G401.6 (cell line): ENCODE data around the gene IP6K3.

ENCODE experiments used
- FAIRE-seq: peaks from 2 replicates; lab custom pipeline; 2012; peaks lifted over from hg19 to GRCh38; lab: Jason Lieb, UNC

IP6K3 gene

DNA sequence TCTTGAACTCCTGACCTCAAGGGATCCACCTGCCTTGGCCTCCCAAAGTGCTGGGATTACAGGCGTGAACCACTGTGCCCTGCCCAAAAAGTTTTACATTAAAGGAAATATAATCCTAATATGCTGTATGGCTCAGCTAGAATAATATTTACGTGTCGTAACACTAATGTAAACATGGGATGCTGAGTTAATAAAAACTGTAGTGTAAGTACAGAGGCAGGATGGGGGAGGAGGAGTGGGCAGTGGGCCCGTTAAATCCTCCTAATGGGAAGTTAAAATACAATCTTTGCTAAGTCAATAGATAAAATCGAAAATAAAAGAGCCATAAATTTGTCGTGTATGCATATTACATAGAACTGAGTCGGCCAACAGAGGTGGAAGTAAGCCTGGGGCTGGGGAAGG, 12.1 kb upstream of the IP6K3 start:
- no peak for FAIRE-seq

DNA sequence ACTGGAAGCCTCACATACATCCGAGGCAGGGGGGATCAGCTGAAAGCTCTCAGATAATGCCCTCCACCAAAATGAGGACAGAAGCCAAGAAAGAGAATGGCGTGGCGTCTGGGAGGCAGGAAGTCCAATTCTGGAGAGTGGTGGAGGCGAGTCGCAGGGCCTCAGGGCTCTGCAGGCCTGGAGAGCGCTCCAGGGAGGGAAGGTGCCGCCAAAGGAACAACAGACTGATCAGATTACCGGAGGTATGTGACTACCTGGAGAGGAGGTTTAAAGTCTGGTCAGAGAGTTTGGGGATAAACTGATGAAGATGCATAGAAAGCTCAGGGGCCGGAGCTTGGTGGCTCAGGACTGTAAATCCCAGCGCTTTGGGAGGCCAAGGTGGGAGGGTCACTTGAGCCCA, 11.2 kb upstream of the IP6K3 start:
- no peak for FAIRE-seq

DNA sequence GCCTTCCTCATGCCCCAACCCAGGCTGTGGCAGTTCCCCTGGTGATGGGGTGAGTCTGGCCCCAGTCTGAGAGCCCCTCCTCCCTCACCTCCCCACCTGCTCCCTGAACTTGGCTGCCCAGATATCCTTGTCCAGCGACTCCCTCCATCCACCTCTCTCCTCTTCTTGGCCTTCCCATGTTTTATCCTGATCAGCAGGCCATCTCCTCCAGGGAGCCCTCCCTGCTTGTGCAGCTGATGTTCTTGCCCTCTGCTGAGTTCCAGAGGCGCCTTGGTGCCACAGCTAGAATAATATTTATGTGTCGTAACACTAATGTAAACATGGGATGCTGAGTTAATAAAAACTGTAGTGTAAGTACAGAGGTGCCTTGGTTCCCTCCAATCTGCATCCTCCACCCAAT, 10.4 kb upstream of the IP6K3 start:
- FAIRE-seq: no peak

DNA sequence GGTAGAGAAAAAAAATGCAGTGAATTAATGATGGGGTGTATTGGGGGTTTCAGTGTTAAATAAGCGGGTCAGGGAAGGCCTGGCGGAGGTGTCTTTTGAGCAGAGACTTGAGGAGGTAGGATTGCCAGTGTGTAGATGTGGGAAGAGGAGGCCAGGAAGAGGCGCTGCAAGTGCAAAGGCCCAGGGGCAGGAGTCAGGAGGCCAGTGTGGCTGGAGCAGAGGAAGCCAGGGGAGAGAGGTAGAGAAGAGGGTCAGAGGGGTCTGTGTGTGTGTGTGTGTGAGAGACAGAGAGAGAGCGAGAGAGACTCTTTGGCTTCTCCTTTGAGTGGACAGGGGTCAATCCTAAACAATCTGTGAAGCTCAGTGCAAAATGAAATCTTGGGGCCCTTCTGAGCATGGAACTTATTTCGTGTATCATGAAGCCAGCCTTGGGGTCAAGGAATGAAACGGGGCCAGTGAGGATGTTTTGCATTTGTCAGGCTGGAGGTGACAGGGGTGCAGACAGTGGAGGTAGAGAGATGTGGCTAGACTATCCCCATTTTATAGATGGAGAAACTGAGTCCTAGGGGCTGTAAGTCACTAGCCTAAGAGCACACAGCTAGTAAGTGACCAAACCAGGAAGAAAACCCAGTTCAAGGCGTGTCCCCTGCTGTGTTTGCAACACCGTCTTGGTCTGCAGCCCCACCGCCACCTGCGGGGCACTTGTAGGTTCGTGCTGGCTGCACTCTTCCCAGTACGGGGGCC, 9.7 kb upstream of the IP6K3 start:
- FAIRE-seq: no peak

DNA sequence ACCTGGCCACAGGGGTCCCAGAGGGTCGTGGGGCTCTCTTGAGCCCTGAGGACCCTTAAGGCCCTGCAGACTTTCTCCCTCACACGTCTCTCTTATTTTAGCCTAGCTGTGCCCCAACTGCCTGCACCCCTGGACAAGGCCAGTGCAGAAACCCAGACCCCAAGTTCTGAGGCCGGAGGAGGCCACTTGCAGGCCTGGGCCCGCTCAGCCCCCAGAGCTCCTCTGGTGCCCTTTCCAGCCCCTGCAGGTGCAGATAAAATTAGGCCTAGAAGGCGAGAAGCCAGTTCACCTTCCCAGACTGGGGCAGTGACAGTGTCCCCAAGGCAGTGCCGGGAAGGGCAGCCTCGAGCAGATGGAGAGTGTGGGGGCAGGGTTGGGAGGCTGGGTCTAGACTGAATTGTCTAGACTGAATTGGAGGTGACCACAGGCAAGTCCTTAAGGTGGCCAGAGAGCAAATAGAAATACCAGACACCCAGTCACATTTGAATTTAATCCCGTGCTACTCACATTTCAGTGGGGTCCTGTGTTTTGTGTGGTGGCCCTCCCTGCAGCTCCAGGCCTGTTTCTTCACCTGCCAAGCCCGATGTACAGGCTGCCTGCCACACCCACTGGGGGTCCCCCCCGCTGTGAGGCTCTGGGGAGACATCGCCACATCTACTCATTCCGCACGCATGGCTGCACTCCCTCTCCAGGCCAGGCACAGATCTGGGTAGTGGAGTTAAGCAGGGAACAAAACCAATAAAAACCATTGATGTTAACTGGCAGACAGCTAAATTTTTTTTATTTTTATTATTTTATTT, 8.6 kb upstream of the IP6K3 start:
- FAIRE-seq: no peak

DNA sequence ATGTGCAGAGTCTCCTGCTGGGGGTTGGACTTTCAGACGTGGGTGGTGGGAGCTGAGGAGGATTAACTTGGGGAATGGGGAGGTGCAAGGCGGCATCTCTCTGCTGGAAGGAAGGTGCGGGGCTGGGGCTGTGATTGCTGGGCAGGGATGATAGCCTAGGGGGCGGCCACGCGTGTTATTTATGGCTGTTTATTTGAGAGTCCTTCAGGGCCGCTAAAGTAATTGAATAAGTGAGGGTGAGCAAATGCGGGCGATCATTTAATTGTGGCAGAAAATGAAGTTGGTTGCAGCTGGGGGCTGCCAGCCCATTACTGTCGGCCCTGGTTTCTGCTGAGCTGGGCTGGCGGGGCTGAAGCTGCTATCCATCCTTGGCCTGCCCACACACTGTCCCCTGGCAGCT, 7.5 kb upstream of the IP6K3 start:
- no peak for FAIRE-seq

DNA sequence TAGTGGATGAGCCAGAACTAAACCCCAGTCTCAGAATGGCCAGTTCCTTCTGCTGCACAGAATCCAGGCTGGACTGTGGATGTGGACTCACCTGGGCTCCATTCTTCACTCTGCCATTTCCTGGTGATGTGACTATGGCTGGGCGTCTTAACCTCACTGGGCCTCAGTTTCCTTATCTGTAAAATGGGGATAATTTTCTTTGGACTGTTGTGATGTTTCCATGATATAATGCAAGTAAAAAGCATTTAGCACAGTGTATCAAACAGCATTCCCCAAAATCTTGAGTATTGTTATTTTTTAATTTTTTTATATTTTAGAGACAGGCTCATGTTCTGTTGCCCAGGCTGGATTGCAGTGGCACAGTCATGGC, 5.9 kb upstream of the IP6K3 start:
- no peak for FAIRE-seq

DNA sequence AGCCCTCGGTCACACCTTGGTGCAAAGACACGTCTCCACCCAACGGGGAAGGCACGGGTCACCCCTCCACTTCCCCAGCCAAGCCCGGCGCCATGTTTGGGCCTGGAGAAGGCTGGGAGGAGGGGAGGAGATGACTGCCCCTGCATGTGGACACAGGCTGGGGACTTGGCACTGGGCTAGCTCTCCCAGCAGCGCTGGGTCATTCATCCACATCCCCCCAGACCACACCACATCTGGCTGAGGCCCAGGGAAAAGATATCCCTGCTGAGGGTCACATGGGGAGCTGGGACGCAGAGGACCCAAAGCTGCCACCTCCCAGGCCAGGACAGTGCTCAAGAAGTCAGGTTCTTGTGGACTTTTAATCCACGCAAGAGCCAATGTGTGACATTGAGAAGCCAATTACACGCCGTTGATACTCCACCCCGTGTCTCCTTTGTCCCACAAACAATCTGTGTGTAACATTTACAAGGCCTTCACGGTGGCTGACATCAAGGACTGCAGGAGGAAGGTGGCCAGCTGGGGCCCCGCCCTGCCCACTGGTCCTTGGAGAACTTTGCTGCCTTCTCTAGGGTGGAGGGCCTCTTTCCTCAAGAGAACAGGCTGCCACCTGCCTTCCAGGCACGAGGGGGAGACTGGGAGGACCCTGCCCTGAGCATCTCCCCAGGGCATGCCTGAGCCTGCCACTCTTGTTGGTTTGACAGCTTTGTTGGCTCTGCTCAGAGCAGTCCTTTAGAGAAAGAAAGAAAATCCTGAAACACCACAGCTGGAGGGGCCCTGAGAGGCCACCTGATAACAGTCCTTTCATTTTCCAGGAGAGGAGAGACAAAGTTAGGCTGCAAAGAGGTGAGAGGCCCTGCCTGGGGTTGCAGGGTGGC, 5.3 kb upstream of the IP6K3 start:
- FAIRE-seq: no peak

DNA sequence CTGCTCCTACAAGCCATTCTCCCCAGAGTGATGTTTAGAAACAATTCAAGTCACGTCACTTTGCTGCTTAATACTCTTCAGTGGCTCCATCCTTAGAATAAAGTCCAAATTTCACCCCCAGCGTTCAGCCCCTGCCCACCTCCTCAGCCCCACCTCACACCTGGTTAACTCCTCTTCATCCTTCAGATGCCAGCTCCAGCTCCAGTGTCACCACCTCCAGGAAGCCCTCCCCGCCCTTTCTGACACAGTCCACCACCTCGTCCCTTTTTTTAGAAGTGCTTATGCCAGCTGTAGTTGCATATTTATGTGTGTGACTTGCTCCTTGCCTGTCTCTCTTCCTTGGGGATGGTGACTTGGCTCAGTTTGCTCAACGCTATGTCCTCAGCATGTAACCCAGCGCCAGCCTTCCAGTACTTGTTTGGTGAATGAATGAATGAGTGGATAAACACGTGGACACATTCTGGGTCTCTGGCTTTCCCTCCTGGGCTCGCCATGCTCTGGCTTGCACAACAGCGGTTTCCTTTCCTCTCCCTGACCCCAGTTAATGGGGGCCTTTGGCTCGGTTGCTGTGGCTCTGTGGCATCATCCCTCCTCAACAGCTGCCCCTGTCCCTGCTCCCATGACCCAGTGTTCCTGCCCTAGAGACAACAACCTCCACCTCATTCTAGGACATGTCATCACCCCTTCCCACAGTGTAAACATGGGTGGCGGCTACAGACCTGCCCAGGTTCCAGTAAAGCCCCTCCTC, 3.7 kb upstream of the IP6K3 start:
- FAIRE-seq: no peak

DNA sequence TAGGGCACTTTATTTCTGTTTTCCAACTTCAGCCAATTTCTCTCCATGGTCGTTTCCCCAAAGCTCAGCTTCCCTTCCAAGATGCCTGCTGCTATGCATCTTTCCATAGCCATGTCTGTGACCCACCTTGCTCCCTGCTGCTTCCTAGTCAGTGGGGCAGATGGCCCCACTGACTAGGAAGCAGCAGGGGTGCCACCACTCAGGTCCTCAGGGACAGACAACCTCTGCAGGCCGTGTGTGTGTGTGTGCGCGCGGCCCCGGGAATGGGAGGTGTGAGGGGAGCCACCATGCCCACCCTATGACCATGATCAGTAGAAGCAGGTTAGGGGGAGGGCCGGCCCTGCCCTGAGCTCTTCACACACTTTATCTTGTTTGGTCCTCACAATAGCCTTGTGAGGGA, 2.7 kb upstream of the IP6K3 start:
- FAIRE-seq: no peak

DNA sequence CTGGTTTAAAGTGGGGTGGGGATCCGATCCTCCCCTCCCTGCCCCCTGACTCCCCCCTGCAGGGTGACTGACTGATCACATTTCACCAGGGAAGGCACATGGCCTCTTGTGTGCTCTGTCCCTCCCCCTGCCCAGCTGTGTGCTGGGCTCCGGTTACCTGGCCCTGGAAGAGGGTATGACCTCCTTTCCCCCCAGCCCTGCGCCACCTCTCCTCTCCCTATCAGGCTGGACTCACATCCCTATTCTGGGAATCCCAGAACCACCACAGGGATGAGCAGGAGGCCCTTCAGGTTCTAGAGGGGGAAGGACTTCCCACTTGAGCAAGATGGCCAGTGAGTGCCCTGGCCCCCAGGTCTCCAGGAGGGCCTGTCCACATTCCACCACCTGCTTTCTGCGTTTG, 2.1 kb upstream of the IP6K3 start:
- FAIRE-seq: no peak

DNA sequence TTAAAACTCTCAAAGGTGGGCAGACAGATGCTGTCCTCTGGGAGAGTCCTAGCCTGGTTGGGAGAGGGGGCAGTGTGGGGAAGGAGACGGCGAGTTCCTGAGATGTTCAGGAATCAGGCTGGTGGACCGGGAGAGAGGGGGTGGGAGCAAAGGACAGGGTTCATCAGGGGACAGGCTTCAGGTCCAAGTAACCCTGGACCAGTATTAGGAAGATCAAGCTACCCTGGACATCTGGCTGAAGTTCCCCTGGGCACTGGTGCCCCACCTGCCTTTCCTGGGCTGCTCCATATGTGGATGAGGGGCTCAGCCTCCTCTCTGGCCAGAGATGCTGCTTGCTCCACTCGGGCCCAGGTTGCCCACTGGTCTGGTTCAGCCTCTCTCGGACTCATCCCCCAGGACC, 1.1 kb upstream of the IP6K3 start:
- FAIRE-seq: no peak

DNA sequence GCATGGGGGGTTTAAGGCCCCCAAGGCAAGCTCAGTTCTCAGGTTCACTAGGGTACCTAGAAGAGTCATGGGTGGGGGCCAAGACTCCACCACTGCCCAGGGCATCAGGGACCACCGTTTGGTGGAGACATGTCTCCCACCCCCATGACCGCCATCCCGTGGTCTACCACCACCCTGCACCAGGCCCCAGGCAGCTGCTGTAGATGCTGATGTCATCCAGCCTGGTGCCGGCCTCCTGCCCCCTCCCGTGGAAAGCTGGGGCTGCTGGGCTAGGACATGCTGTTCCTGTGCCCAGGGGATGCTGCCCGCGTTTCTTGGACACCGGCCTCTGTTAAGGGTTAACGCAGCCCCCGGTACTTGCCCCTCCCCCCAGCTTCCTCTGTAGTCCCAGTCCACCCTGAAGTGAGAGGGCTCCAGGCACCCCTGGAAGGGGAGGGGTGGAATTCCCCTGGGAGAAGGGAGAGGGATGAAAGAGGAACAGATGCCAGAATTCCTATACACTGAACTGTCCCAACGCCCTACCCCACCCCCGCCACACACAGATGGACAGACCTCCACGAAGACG, 587 bp downstream of the IP6K3 start:
- peak; percentile 60 for FAIRE-seq

DNA sequence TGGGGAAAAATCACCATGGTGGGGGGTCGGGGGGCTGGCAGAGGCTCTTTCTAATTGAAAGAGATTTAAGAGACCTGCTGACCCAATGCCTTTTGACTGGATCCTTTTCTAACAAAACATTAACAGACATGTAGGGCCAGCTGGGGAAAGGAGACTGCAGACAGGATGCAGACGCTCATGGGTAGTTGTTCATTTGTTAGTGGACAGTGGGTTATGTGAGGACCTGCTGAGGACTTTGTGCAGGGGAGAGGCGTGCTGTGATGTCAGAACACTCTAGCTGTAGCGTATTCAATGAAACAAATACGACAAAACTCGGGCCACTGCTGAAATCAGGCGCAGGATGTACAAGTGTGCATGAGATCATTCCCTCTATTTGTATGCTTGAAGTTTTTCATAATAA, 1.2 kb downstream of the IP6K3 start:
- FAIRE-seq: no peak

DNA sequence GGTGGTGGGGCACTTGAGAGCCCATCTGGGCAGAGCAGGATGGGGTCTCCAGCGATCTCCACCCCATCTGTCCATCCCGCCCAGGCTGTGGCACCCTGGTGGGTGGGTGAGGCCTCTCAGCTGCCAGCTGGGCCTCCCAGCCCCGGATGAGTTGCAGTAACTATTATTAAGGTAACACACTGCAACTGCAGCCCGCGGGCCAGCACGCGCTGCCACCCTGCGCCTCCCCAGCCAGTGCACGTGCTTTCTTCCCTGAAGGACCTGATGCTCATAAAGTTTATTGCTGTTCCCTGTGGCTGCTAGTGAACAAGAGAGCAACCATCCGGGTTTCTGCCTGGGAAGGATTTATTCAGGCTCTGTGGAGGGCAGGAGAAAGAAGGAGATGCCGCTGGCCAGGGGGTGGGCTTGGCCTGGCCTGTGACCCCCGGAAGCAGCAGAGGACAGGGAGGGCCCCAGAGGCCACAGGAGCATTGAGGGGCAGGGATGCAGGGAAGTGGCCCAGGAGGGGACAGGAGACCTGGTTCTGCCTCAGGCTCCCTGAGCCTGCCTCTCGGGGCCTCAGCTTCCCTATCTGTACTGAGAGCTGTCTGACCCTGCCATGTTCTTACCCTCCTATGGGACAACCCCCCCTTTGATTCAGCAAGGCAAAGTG, 1.7 kb downstream of the IP6K3 start:
- peak; percentile 90 for FAIRE-seq

DNA sequence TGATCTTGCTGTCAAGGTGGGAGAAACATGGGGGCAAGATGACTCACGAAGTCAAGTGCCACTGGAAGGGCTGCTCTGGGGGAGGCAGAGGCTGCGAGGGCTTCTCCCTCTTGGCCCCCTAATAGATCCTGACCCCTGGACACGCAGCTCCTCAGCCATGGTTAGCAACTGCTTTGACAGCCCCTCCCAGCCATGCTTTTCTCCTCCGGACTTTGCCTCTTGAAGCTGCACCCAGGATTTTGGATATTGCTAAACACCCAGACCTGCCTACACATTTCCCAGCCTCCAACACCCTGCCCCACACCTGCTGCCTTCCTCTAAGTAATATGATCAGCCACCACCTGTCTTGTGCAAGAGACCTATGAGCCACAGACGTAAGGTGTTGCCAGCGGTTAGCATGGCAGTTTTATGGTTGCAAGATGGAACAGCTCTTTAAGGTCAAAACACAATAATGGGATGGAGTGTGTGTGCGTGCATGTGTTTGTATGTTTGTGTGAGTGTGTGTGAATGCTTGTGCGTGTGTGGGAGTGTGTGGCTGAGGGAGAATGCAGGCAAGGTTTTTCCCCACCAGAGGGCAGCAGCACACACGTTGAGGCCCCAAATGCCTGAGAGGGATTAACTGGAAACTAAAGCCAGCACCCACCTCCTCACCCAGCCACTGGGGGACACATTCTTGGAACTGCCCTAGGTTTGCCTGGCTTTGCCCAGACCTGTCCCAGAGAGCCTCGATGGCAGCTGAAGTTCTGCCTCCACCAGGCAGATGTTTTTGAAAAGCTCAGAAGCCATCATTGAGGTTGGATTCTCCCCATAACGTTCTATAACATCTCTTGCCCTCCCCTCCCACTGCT, 2.5 kb downstream of the IP6K3 start:
- peak; percentile 89 for FAIRE-seq

DNA sequence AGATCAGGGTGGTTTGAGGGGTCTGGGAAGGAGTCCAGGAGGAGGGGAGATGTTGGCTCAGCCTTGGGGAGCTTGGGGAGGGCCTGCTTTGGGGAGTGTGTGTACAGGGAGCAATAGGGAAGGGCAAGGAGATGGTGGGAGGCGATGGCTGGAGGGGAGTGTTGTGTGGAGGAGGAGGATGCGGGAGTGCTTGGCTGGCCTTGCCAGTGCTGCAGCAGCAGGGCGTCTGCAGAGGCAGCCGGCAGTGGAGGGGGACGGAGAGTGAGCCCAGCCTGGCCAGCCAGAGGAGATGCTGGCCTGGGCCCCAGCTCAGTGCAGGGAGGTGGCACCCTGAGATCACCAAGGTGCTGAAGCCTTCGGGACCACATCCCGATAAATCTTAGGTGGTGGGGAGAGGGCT, 3.9 kb downstream of the IP6K3 start:
- FAIRE-seq: no peak

DNA sequence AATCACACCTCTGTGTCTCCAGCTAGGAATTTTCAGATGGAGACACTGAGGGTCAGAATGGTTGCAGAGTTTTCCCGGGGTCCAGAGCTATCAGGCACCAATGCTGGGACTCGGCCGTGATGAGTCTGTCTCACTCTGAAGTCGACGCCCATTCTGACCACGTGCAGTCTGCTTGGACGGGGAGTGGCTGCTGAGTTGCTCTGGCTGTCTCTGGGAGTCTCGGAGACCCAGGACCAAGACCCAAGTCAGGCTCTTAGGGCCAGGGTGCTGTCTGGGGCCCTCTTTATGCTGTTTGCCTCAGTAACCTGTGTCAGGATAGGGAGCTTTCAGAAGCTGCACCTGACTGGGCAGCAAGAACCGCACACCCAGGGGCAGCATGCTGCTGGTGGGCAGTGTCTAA, 4.6 kb downstream of the IP6K3 start:
- no peak for FAIRE-seq

DNA sequence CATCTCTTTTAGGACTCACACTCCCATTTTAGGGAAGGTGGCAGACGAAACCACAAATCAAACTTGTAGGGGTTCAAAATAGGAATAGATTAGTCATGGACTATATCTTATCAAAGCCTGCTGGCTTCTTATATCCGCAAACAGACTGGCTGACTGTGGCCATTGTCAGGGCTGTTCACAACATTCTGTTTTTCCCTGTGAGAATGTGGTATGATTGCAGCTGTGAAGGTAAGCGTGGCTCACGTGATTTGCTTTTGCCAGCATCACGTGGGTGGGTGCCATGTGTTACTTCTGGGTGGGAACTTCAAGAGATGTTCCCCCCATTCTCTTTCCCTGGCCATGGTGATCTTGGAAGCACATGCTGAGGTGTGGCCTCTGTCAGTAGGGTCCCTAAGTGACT, 5.9 kb downstream of the IP6K3 start:
- no peak for FAIRE-seq

DNA sequence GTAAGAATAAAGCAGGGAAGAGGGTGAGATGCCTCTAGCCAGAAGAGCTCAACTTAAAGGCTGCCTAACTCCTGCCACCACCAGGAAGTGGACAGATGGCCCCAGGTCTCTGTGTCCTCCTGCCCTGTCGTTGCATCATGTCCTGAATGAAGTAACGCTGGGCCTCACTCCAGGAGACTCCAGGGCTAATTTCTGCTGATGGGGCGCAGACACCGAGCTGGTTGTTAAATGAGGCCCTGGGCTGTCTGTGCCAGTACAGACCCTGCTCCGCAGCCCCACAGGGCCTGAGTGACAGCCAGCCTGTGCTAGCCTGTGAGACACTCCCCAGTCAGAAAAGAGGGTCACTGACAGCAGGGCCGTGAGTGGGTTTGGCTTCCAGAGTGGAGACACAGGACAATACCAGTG, 6.5 kb downstream of the IP6K3 start:
- no peak for FAIRE-seq

DNA sequence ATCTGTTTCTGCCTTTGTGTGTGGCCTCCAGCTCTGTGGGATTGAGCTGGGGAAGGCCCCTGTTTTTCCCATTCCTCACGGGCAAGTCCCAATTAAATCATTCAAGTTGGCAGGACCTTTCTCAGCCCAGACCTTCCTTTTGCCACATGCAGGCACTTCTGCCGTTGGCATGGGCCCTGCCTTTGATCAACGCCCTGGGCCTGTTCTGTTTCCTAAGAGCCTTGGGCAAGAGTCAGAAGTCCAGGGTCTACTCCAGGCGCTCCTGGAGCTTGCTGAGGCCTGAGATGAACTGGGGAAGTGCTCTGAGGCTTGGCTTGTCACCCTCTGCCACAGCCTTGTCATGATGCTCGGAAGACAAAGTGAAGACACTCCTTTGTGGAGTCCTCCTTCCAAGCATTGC, 7.1 kb downstream of the IP6K3 start:
- FAIRE-seq: no peak
